ENCODE results near the gene GATD1.
A peak's percentile ranks its signal among the peaks of the same experiment; 100 is the strongest.

Gene GATD1

DNA sequence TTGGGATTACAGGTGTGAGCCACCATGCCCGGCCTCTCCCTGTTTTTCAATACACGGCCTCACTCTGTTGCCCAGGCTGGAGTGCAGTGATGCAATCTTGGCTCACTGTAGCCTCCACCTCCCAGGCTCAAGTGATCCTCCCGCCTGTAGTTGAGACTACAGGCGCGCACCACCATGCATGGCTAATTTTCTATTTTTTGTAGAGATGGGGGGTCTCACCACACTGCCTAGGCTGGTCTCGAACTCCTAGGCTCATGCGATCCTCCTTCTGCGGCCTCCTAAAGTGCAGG is 11.5 kb downstream of the GATD1 start:
- Mint-ChIP-seq H3K27me3 (no peaks in the 10 kb centered on the region), H3K36me3 (peaks cover 2% of the 10 kb centered on the region), H3K9me3 (no peaks in the 10 kb centered on the region), H3K27ac (no peak overlapping the region), H3K4me1 (no peaks in the 10 kb centered on the region), H3K4me3 (no peak overlapping the region)

DNA sequence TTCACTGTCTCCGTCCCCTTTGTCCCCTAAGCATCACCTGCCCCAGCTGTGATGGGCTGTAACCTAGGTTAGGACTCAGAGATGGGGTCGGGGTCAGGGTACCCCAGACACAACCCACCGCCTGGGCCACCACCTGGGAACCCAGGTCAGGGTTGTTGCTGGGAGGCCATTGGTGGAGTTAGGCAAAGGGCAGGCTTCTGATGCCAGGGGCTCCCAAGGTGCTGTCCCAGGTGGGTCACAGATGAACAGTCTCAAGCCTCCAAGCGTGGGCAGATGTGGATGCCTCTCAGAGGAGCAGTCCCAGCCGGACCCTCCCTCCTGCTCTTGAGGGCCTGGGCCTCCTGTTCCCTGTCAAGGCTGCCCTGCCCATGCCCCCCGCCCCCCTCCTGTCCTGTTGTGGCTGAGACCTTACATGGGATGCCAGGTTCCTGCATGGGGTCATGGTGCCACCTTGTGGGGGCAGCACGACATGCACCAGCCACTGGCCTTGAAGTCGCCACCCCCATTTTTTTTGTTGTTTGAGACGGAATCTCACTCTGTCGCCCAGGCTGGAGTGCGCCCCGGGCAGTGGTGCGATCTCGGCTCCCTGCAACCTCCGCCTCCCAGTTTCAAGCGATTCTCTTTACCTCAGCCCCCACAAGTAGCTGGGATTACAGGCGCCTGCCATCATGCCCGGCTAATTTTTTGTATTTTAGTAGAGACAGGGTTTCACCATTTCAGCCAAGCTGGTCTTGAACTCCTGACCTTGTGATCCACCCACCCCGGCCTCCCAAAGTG is 12.1 kb downstream of the GATD1 start:
- H3K4me1 Mint-ChIP-seq: no peaks in the 10 kb centered on the region
- H3K27me3 Mint-ChIP-seq: no peaks in the 10 kb centered on the region
- peaks cover 2% of the 10 kb centered on the region for H3K36me3 Mint-ChIP-seq
- H3K27ac Mint-ChIP-seq: no peak overlapping the region
- no peak overlapping the region for H3K4me3 Mint-ChIP-seq
- no peaks in the 10 kb centered on the region for H3K9me3 Mint-ChIP-seq

DNA sequence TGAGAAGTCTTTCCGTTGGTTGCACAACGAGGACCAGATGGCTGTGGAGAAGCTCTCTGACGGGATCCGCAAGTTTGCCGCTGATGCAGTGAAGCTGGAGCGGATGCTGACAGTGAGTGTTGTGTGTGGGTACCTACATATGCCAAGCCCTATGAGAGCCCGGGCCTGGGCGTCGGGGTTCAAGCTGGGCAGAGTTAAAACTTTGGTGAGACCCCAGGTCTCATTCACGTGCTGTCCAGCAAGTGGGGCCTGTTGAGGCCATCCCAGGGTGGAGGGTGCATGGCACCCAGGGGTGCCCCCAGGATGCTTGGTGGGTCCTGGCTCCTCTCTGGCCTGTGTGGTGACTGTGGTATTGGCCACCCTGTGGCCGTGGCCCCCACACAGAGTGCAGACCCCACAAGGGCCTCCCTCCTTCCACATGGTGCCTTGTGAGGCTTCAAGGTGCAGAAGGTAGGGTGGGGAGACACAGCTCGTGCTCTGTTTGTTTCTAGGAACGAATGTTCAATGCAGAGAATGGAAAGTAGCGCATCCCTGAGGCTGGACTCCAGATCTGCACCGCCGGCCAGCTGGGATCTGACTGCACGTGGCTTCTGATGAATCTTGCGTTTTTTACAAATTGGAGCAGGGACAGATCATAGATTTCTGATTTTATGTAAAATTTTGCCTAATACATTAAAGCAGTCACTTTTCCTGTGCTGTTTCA is 12.8 kb downstream of the GATD1 start:
- no peak overlapping the region for H3K4me3 Mint-ChIP-seq
- H3K27me3 Mint-ChIP-seq: no peaks in the 10 kb centered on the region
- no peak overlapping the region for H3K27ac Mint-ChIP-seq
- no peaks in the 10 kb centered on the region for H3K4me1 Mint-ChIP-seq
- no peaks in the 10 kb centered on the region for H3K9me3 Mint-ChIP-seq
- peaks cover 2% of the 10 kb centered on the region for H3K36me3 Mint-ChIP-seq

DNA sequence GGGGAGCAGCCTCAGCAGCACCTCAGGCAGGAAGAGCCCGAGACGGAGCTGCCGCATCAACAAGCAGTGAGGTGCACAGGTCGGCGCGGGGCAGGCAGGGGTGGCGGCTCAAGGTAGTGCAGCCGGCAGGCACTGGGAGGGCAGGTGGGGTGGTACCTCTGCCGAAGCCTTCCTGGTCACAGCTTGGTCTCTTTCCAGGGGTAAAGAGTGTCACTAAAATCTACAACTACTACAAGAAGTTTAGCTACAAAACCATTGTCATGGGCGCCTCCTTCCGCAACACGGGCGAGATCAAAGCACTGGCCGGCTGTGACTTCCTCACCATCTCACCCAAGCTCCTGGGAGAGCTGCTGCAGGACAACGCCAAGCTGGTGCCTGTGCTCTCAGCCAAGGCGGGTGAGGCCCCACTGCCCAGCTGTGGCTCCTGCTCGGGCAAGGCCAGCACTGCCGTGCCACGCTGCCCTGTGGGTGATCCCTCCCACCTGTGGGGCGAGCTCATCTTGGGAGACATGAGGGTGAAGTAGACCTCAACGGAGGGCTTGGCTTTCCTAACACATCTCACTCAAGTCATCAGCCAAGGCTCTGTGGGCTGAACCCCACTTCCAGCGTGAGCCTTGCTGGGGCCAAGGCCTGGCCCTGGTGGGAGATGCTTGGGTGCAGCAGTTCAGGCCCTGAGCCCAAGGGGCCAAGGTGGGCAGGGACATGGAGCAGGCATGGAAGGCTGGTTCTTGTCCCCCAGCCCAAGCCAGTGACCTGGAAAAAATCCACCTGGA is 13.6 kb downstream of the GATD1 start:
- Mint-ChIP-seq H3K9me3 (no peaks in the 10 kb centered on the region), H3K27me3 (no peaks in the 10 kb centered on the region), H3K36me3 (peaks cover 2% of the 10 kb centered on the region), H3K4me1 (no peaks in the 10 kb centered on the region), H3K4me3 (no peak overlapping the region), H3K27ac (no peak overlapping the region)

DNA sequence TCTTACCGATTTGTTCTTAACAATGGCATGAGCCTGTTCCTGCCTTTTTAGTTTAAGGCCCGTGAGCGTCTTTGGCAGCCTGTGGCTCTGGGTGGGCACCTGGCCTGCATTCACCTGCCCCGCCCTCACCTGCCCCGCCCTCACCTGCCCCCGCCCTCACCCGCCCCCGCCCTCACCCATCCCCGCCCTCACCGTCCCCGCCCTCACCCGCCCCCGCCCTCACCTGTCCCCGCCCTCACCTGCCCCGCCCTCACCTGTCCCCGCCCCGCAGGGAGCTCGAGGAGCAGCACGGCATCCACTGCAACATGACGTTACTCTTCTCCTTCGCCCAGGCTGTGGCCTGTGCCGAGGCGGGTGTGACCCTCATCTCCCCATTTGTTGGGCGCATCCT is 14.2 kb downstream of the GATD1 start:
- H3K9me3 Mint-ChIP-seq: no peaks in the 10 kb centered on the region
- peaks cover 2% of the 10 kb centered on the region for H3K36me3 Mint-ChIP-seq
- no peaks in the 10 kb centered on the region for H3K4me1 Mint-ChIP-seq
- no peaks in the 10 kb centered on the region for H3K27me3 Mint-ChIP-seq
- H3K4me3 Mint-ChIP-seq: no peak overlapping the region
- no peak overlapping the region for H3K27ac Mint-ChIP-seq

DNA sequence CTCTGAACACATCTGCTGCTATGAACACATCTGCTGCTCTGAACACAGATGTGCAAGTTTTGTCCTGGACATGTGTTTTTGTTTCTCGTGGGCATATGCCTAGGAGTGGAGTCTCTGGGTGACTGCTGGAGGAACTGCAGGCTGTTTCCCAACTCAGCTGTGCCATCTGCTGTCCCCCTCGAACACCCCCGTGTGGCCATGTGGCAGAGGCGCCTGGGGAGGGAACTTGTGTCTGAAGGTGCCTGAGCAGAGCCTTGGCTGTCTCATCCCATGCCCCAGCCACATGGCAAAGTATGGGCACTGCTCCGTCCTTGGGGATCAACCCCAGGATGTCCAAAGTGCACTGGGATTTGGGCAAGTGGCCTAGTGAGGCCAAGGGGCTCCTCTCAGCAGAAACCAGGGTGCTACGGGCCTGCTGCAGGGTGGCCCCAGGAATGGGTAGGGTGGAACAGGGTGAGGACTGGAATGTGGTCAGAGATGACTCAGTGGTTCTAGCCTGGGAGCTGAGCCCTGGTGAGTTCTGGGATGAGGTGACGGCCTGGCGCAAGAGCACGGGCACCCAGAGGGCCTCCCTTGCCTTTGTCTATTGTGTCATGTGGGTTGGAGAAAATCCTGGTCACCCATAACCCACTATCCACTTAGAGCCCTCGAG is 14.7 kb downstream of the GATD1 start:
- Mint-ChIP-seq H3K27me3 (no peaks in the 10 kb centered on the region), H3K27ac (no peak overlapping the region), H3K4me1 (no peaks in the 10 kb centered on the region), H3K9me3 (no peaks in the 10 kb centered on the region), H3K4me3 (no peak overlapping the region), H3K36me3 (peaks cover 3% of the 10 kb centered on the region)

DNA sequence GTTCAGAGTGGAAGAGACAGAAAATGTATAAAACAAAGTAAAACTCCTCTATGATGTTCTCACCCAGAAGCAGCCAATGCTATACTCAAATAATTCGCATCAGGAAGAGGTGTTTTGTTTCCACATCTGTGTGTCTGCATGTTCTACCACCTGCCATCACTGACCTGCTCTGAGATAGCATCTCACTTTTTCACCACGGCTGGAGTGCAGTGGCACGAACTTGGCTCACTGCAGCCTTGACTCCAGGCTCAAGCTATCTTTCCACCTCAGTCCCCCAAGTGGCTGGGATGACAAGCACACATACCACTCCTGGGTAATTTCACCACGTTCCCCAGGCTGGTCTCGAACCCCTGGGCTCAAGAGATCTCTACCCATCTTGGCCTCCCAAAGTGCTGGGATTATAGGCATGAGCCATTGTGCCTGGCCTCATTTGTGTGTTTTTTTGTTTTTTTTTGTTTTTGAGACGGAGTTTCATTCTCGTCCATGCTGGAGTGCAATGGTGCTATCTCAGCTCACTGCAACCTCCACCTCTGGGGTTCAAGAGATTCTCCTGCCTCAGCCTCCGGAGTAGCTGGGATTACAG is 15.7 kb downstream of the GATD1 start:
- no peaks in the 10 kb centered on the region for H3K27me3 Mint-ChIP-seq
- H3K9me3 Mint-ChIP-seq: no peaks in the 10 kb centered on the region
- no peak overlapping the region for H3K27ac Mint-ChIP-seq
- H3K4me3 Mint-ChIP-seq: no peak overlapping the region
- no peaks in the 10 kb centered on the region for H3K4me1 Mint-ChIP-seq
- H3K36me3 Mint-ChIP-seq: peaks cover 7% of the 10 kb centered on the region

DNA sequence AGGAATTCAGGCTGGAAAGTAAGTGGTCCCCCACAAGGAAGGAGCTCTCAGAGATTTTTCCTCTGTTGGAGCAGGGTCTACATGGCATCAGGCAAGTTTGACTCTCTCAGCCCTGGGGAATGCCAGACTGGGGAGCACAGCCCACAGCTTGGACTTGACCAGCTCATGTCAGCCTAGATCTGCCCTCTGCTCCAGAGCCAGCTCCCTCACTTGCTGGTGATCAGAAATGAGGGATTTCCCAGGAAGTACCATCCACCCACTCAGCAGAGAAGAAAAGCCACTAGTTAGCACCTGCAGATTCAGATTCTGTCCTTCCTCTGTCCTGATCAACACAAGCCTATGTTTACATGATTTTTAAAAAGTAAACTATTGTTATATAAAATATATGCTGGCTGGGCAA is 17.1 kb downstream of the GATD1 start:
- Mint-ChIP-seq H3K27ac (no peak overlapping the region), H3K27me3 (no peaks in the 10 kb centered on the region), H3K4me1 (no peaks in the 10 kb centered on the region), H3K36me3 (peaks cover 7% of the 10 kb centered on the region), H3K9me3 (no peaks in the 10 kb centered on the region), H3K4me3 (no peak overlapping the region)

DNA sequence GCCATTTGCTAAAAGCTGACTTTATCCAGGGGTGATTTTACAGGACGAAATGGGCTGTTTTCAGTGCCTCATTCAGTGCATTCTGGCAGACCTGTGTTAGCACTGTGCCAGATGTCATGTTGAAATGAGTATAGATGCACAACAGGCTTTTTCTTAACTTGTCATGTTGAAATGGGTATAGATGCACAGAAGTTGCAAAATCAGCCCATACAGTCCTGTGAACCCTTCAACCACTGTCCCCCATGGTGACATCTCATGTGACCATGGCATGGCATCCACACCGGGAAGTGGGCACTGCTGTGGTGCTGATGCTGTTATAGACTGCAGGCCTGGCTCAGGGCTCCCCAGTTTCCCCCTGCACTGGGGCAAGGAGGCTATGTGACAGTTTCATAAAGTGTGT is 27.6 kb downstream of the GATD1 start:
- Mint-ChIP-seq H3K27ac (peak overlapping the region; percentile 35), H3K36me3 (no peaks in the 10 kb centered on the region), H3K4me1 (peaks cover 18% of the 10 kb centered on the region), H3K9me3 (no peaks in the 10 kb centered on the region), H3K4me3 (peak overlapping the region; percentile 70), H3K27me3 (no peaks in the 10 kb centered on the region)

DNA sequence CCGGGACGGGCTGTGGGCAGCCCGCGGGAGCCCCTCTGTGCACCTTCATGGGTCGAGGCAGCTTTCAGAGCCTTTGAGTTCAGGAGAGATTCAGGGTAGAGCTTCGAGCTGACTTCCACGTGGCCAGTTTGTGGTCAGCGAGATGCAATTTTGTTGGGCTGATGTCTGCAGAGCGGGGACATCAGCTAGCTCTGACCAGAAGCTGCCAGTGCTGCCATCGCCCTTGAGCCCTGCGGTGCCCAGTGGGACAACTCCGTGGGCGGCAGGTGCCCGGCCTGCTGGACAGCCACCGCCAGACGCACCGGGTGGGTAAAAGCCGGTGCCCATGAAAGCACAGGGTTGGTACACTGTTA is 29.3 kb downstream of the GATD1 start:
- no peaks in the 10 kb centered on the region for H3K27me3 Mint-ChIP-seq
- H3K27ac Mint-ChIP-seq: peak overlapping the region; percentile 94
- H3K4me3 Mint-ChIP-seq: peak overlapping the region; percentile 90
- H3K4me1 Mint-ChIP-seq: peaks cover 18% of the 10 kb centered on the region
- no peaks in the 10 kb centered on the region for H3K9me3 Mint-ChIP-seq
- H3K36me3 Mint-ChIP-seq: no peaks in the 10 kb centered on the region

DNA sequence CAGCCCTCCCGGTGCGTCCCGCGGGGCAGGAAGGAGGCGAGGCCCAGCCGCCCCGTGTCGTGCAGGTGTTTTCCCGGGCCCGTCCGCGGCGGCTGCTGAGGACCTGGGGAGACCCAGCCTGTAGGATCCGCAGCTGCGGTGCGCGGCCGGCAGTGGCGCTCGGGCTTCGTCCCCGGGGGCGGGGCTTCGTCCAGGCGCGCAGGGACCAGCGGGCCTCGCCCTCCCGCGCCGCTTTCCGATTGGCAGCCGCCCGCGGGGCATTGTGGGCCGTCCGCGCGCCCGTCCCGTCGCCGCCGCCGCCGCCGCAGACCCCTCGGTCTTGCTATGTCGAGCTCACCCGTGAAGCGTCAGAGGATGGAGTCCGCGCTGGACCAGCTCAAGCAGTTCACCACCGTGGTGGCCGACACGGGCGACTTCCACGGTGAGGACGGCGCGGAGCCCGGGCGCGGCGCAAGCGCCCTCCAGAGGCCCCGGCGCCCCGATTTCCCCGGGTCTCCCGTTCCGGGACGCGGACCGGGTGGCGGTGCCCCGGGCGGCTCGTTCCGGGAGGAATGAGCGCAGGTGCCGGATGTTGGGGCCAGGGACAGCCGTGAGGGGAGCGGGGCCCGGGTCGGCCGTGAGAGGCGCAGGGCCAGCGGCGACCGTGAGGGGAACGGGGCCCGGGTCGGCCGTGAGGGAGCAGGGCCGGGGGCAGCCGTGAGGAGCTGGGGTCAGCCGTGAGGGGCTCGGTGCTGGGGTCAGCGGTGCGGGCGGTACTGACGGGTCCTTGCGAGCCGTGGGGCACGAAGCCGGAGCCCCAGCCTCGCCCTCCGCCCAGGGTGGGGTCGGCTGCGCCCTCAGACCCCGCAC is 29.9 kb downstream of the GATD1 start, which contains the start of gene TALDO1:
TALDO1 (plus strand) TSS at position 307 of the 849 bp plus-strand sequence; CDS start at position 325, 18 bp downstream.
- Mint-ChIP-seq H3K9me3 (no peaks in the 10 kb centered on the region), H3K27ac (peak within 1 kb of the TSS; percentile 94), H3K36me3 (no peaks in the 10 kb centered on the region), H3K27me3 (no peaks in the 10 kb centered on the region), H3K4me3 (peak within 1 kb of the TSS; percentile 90), H3K4me1 (peaks cover 14% of the 10 kb centered on the region)

DNA sequence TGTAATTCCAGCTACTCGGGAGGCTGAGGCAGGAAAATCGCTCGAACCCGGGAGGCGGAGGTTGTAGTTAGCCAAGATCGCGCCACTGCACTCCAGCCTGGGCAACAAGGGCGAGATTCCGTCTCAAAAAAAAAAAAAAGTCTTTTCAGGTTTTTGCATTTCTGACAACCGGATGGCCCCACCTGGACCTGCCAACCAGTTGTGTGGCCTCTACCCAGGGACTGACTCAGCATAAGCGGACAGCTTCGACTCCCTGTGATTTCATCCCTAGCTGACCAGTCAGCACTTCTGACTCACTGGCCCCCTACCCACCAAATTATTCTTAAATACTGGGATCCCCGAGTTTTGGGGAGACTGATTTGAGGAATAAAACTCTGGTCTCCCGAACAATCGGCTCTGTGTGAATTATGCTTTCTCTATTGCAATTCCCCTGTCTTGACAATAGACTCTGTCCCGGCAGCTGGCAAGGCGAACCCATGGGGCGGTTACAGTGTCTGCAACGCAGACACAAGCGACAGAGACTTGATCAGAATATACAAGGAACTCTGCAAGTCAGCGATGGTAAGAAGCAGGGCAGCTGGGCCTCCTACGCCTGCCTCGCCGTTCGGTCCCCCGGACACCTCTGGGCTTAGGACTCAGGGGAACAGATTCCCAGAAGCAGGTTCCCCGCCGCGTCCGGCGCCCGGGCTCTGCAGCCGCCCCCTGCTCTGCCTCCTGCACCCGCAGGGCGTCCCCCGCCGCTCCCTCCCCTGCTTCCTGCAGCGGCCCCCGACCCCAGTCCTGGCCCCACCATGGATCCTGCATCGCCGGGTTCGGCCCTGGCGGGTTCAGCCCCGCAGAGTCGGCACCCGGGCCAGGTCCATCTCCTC is 30.8 kb downstream of the GATD1 start:
- Mint-ChIP-seq H3K9me3 (no peaks in the 10 kb centered on the region), H3K36me3 (no peaks in the 10 kb centered on the region), H3K4me1 (peaks cover 13% of the 10 kb centered on the region), H3K4me3 (peak overlapping the region; percentile 88), H3K27ac (peak overlapping the region; percentile 86), H3K27me3 (no peaks in the 10 kb centered on the region)

DNA sequence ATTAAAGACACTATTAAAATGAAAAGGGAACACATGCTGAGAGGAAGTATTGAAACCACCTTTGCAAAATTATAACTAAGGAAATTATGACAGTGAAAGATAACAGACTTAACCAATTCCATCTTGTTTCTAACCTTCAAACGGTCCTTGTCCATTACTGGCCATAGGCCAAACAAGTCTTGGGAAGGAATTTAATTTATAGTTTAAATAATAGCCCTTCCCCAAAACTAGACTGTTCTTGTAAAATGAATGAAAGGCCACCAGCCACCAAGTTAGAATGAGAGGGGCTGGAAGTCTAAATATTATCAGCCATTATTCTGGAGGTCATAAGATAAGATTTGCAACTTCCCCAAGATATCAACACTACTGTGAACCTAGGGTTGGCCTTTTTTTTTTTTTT is 31.9 kb downstream of the GATD1 start:
- Mint-ChIP-seq H3K4me3 (no peak overlapping the region), H3K36me3 (no peaks in the 10 kb centered on the region), H3K4me1 (peaks cover 13% of the 10 kb centered on the region), H3K9me3 (no peaks in the 10 kb centered on the region), H3K27me3 (no peaks in the 10 kb centered on the region), H3K27ac (no peak overlapping the region)

DNA sequence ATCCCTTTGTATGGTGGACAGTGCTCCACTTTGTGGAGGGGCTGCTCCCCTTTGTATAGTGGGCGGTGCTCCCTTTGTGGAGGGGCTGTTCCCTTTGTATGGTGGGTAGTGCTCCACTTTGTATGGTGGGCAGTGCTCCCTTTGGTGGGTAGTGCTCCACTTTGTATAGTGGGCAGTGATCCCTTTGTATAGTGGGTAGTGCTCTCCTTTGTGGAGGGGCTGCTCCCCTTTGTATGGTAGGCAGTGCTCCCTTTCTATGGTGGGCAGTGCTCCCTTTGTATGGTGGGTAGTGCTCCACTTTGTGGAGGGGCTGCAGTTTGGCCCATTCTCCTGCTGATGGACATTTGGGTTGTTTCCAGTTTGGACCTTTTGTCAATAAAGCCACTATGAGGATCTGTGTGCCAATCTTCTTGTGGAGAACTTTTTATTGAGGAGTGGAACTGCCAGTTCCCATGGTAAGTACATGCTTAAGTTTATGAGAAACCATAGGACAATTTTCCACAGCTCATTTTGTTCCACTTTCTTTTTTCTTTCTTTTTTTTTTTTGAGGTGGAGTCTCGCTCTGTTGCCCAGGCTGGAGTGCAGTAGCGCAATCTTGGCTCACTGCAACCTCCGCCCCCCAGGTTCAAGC is 34.6 kb downstream of the GATD1 start:
- Mint-ChIP-seq H3K36me3 (no peaks in the 10 kb centered on the region), H3K27me3 (no peaks in the 10 kb centered on the region), H3K4me3 (no peak overlapping the region), H3K4me1 (peaks cover 9% of the 10 kb centered on the region), H3K9me3 (no peaks in the 10 kb centered on the region), H3K27ac (peak overlapping the region; percentile 30)
